ENCODE results near the gene ENOX2.

The ENOX2 gene

GRCh38 chrX:130884627-130885026 lies 18.4 kb downstream of the ENOX2 start:
- DNase-seq (ENCODE audit: low spot score): no peak

GRCh38 chrX:130879869-130880268 lies 23.1 kb downstream of the ENOX2 start:
- no peak for DNase-seq (ENCODE audit: low spot score)

GRCh38 chrX:130878350-130879341 lies 24.4 kb downstream of the ENOX2 start:
- DNase-seq (ENCODE audit: low spot score): no peak

GRCh38 chrX:130877892-130878341 lies 25.1 kb downstream of the ENOX2 start:
- DNase-seq (ENCODE audit: low spot score): no peak

GRCh38 chrX:130876226-130876625 lies 26.8 kb downstream of the ENOX2 start:
- DNase-seq (ENCODE audit: low spot score): no peak

- DNase-seq (ENCODE audit: low spot score): no peak
Measured at GRCh38 chrX:130874751-130875150, 28.3 kb downstream of the ENOX2 start.

GRCh38 chrX:130869239-130869638 lies 33.8 kb downstream of the ENOX2 start:
- no peak for DNase-seq (ENCODE audit: low spot score)

GRCh38 chrX:130861462-130861861 lies 41.5 kb downstream of the ENOX2 start:
- DNase-seq (ENCODE audit: low spot score): no peak

- no peak for DNase-seq (ENCODE audit: low spot score)
Measured at GRCh38 chrX:130857207-130857606, 45.8 kb downstream of the ENOX2 start.

GRCh38 chrX:130851569-130851968 lies 51.4 kb downstream of the ENOX2 start:
- DNase-seq (ENCODE audit: low spot score): no peak

- no peak for DNase-seq (ENCODE audit: low spot score)
Measured at GRCh38 chrX:130848763-130849162, 54.2 kb downstream of the ENOX2 start.

- no peak for DNase-seq (ENCODE audit: low spot score)
Measured at GRCh38 chrX:130846746-130847145, 56.3 kb downstream of the ENOX2 start.

GRCh38 chrX:130841776-130842175 lies 61.2 kb downstream of the ENOX2 start:
- no peak for DNase-seq (ENCODE audit: low spot score)

GRCh38 chrX:130840345-130840744 lies 62.7 kb downstream of the ENOX2 start:
- DNase-seq (ENCODE audit: low spot score): no peak

- no peak for DNase-seq (ENCODE audit: low spot score)
Measured at GRCh38 chrX:130836447-130836846, 66.6 kb downstream of the ENOX2 start.

GRCh38 chrX:130834830-130835229 lies 68.2 kb downstream of the ENOX2 start:
- DNase-seq (ENCODE audit: low spot score): no peak

- DNase-seq (ENCODE audit: low spot score): no peak
Measured at GRCh38 chrX:130834149-130834548, 68.9 kb downstream of the ENOX2 start.

GRCh38 chrX:130831347-130831722 lies 71.7 kb downstream of the ENOX2 start:
- no peak for DNase-seq (ENCODE audit: low spot score)

GRCh38 chrX:130830599-130831346 lies 72.2 kb downstream of the ENOX2 start:
- no peak for DNase-seq (ENCODE audit: low spot score)

- no peak for DNase-seq (ENCODE audit: low spot score)
Measured at GRCh38 chrX:130829526-130830515, 73.2 kb downstream of the ENOX2 start.

GRCh38 chrX:130828641-130829040 lies 74.4 kb downstream of the ENOX2 start:
- no peak for DNase-seq (ENCODE audit: low spot score)

GRCh38 chrX:130827648-130828047 lies 75.4 kb downstream of the ENOX2 start:
- no peak for DNase-seq (ENCODE audit: low spot score)
